8988T (cell line): ENCODE results near the gene SNX13.

Experiments
- DNase-seq: peaks from one replicate; pipeline ENCODE4 v3.0.0; 2011

Gene SNX13

GRCh38 chr7:17772581-17773288 lies 167.6 kb downstream of the SNX13 start:
- no peak for DNase-seq

- no peak for DNase-seq
These were observed 168.3 kb downstream of the SNX13 start for GRCh38 chr7:17771901-17772408.

- DNase-seq: no peak
These were observed 169.5 kb downstream of the SNX13 start for GRCh38 chr7:17770710-17771375.

GRCh38 chr7:17769918-17770317 lies 170.4 kb downstream of the SNX13 start:
- no peak for DNase-seq

GRCh38 chr7:17758008-17758407 lies 182.3 kb downstream of the SNX13 start:
- DNase-seq: no peak

GRCh38 chr7:17746020-17746530 lies 194.2 kb downstream of the SNX13 start:
- DNase-seq: no peak

GRCh38 chr7:17745610-17746009 lies 194.7 kb downstream of the SNX13 start:
- no peak for DNase-seq

- DNase-seq: no peak
These were observed 197.0 kb downstream of the SNX13 start for GRCh38 chr7:17743316-17743715.

- no peak for DNase-seq
These were observed 198.9 kb downstream of the SNX13 start for GRCh38 chr7:17741426-17741825.
